Stimulated activated CD8-positive, alpha-beta memory T cell treated with anti-CD3 and anti-CD28 coated beads, Interleukin-4, amount 100 ng/mL, for 1 hour (primary cell): ENCODE results near the gene SAMD5.

Source experiments
- DNase-seq, 2 donors: peaks; one replicate each; pipeline ENCODE4 v3.0.0-alpha.2; 2020; ENCODE audit warnings: low read depth in 2 of 2, low spot score in 1 of 2

The SAMD5 gene

GRCh38 chr6:147508042-147508865, at the start of gene SAMD5:
Gene SAMD5 (plus strand): TSS chr6:147508690. CDS start chr6:147508929, 239 bp downstream.
- DNase-seq, result no peak

- no peak for DNase-seq
These were observed 48.7 kb upstream of the SAMD5 start for GRCh38 chr6:147459780-147460179.

DNA sequence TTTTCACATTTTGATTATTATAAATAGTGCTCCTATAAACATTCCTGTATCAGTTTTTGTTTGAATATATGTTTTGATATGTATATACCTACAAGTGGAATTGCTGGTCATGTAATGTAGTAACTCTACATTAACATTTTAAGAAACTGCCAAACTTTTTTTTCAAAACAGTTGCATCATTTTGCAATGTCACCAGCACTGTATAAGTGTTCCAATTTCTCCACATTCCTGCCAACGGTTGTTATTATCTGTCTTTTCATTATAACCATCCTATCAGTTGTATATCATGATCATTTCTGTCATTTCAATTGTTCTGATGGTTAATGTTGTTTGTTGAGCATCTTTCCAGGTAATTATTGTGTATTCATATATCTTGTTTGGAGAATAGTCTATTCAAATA, 44.8 kb upstream of the SAMD5 start:
- no peak for DNase-seq

GRCh38 chr6:147467428-147467827, 41.1 kb upstream of the SAMD5 start:
- DNase-seq, result no peak

DNA sequence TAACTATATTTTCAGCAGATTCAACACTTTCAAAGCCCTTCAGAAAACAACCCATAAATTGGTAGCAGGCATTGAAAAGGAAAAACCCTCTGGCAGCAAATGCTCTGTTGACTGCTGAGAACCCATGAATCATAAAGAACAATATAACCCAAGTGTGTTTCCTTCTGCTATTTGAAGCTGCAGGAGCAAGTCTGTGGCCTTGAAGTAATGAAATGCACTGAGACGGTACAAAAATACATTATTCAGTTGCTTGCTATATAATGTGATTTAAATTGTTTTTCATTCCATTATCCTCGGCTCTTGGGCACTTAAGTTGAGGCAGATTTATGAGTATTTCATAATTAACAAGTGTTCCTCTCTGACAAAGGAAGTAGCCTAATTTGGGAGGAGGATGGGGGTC, 40.6 kb upstream of the SAMD5 start:
- DNase-seq, result no peak

DNA sequence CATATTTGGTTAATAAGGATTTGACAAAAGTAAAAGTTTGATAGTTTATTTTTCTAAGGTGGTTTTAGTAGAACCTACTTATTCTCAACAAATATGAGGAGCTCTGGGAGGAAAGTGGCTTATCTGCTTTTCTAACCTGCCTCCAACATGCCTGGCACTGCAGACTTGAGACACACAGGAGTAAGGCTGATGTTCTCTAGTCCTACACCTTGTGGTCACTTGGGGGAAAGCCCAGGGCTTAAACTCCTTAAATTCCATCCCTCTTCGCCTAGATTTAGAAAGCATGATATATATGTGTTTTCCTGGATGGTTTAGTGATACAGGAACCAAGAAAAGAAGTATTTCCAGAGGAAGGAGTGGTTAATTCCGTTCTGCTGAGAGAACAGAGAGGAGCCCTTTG, 39.9 kb upstream of the SAMD5 start:
- no peak for DNase-seq

DNA sequence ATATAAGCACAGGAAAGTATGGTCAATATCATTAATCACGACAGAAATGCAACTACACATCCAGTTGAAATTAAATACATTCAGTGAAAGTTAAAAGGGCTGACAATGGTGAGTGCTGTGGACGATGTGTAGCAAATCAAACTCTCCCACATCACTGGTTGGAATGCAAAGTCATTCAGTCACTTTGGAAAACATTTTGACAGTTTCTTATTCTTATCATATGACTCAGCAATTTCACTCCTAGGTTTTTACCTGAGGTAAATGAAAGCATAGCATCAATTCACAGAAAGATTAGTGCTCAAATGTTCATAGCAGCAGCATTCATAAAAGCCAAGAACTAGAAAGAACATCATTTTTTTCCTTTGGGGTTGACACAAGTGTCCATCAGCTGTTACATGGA, 28.6 kb upstream of the SAMD5 start:
- DNase-seq, result no peak

- DNase-seq, result no peak
These were observed 21.8 kb upstream of the SAMD5 start for GRCh38 chr6:147486683-147487082.

GRCh38 chr6:147497472-147497871, 11.0 kb upstream of the SAMD5 start:
- DNase-seq, result no peak

- no peak for DNase-seq
These were observed 4.9 kb upstream of the SAMD5 start for GRCh38 chr6:147503587-147503986.

DNA sequence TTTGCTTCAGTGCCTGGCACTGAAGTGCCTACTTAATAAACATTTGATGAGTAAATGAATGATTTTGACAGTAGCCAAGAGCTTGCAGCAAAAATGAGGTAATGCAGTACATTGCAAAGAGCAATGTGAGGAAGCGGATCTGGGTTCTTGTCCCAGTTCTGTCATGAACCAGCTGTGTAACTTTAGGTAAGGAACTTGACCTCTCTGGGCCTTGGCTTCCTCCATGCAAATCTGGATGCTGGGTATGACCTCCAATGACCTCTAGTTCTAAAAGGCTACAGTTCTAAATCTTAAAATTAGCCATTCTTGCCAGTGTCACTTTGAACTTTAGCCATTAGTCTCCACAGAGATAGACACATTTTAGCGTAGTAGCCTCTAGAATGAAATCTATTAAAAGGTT, 3.6 kb upstream of the SAMD5 start:
- no peak for DNase-seq

GRCh38 chr6:147506704-147507114, 1.8 kb upstream of the SAMD5 start:
- no peak for DNase-seq

GRCh38 chr6:147507162-147508041, 1.1 kb upstream of the SAMD5 start:
- no peak for DNase-seq

GRCh38 chr6:147508866-147509608, 547 bp downstream of the SAMD5 start:
- no peak for DNase-seq

DNA sequence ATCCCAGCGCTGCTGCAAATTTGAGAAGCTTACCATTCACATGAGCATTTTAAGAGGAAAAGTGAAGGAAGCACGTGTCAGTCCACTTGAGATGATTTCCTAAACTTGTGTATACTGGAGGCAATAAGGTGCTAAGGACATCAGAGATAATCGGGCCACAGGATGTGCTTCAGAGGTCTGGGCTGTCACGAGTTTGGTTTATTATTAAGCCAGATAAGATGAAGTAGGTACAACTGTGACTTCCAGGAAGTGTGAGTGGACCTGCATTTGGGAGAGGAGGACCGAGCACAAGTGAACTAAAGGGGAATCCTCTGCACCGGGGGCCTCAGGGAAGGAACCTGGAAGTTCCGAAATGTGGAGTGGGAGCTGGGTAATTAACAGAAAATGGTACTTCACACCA, 1.4 kb downstream of the SAMD5 start:
- no peak for DNase-seq

GRCh38 chr6:147510929-147511590, 2.6 kb downstream of the SAMD5 start:
- no peak for DNase-seq

GRCh38 chr6:147514831-147515230, 6.3 kb downstream of the SAMD5 start:
- DNase-seq, result no peak

DNA sequence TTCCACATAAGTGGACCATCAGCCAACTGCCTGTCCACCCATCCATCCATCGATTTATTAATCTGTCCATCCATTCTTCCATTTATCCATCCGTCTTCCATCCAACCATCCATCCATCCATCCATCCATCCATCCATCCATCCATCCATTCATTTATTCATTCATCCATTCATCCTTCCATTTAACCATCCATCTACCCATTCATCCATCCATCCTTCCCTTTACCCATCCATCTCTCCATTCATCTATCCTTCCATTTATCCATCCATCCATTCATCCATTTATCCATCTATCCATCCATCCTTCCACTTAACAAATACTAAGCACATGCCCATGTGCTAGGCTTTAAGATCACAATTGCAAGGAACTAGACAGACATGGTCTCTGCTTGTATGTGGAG, 6.8 kb downstream of the SAMD5 start:
- no peak for DNase-seq

DNA sequence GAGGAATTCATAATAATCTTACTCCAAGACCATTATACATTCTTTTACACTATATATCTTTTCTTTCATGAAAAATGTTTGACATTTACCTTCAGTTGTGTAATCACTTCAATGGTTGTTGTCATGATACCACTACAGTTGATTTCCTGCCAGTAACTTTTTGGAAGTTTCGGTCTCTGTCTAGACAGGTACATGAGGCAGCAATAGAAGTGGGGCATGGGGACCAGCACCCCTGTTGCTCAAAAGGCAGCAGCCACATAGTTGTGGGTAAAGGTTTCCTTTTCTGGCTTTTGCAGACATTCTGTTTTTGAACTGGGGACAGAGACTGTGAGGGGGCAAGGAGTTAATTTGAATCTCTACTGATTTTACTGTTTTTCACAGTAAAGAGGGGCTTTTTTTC, 14.1 kb downstream of the SAMD5 start:
- DNase-seq, result no peak

GRCh38 chr6:147525519-147526209, 17.2 kb downstream of the SAMD5 start:
- no peak for DNase-seq
